GM23338 (cell line): Measurements from ENCODE around the gene PHC2. TPM values are rescaled to one million over a fixed set of nuclear protein-coding genes. Genes with fewer than 3 reads are reported as not detected.
A peak's percentile ranks its signal among the peaks of the same experiment; 100 is the strongest.

ENCODE experiments used
- ATAC-seq: fragments of 200-7000 bp; cut with Tn5 transposase; 3 replicates; pipeline ENCODE4 v1.9.1; 2020
- DNase-seq: peaks from one replicate; pipeline ENCODE4 v3.0.0-alpha.2; 2015; ENCODE audit warnings: low spot score
- H2AFZ ChIP-seq: fragments of 200-600 bp; sonication (generic); 2 replicates; pipeline ENCODE4 v1.8.0; 2016; ENCODE audit warnings: antibody characterized with exemption, mild to moderate bottlenecking, moderate library complexity
- H3F3A ChIP-seq: fragments of 200-600 bp; sonication (generic); replicated peaks from 2 replicates; pipeline ENCODE4 v1.8.0; 2017; ENCODE audit warnings: antibody characterized with exemption, mixed run types, low read depth
- H3K27ac ChIP-seq: fragments of 200-600 bp; sonication (generic); 2 replicates; pipeline ENCODE4 v1.6.1; 2016; ENCODE audit warnings: low read depth
- H3K27me3 ChIP-seq: fragments of 200-600 bp; sonication (generic); 2 replicates; pipeline ENCODE4 v1.8.0; 2016; ENCODE audit warnings: mild to moderate bottlenecking, mixed run types, moderate library complexity; ENCODE audit not compliant: insufficient read depth
- H3K36me3 ChIP-seq: fragments of 200-600 bp; sonication (generic); 2 replicates; pipeline ENCODE4 v1.8.0; 2016; ENCODE audit warnings: mild to moderate bottlenecking; ENCODE audit not compliant: insufficient read depth
- H3K4me1 ChIP-seq: fragments of 200-600 bp; sonication (generic); 2 replicates; pipeline ENCODE4 v1.8.0; 2016; ENCODE audit warnings: mild to moderate bottlenecking, moderate library complexity; ENCODE audit not compliant: insufficient read depth
- H3K4me2 ChIP-seq: fragments of 200-600 bp; sonication (generic); 2 replicates; pipeline ENCODE4 v1.7.1; 2017; ENCODE audit warnings: mixed run types
- H3K4me3 ChIP-seq: fragments of 200-600 bp; sonication (generic); 2 replicates; pipeline ENCODE4 v1.6.1; 2016; ENCODE audit warnings: mixed run types
- H3K79me2 ChIP-seq: fragments of 200-600 bp; sonication (generic); replicated peaks from 2 replicates; pipeline ENCODE4 v1.8.0; 2017; ENCODE audit warnings: mild to moderate bottlenecking; ENCODE audit not compliant: insufficient read depth
- H3K9me2 ChIP-seq: fragments of 200-600 bp; sonication (generic); 2 replicates; pipeline ENCODE4 v1.8.0; 2017; ENCODE audit not compliant: insufficient read depth
- H4K20me1 ChIP-seq: fragments of 200-600 bp; sonication (generic); replicated peaks from 2 replicates; pipeline ENCODE4 v1.8.0; 2017; ENCODE audit warnings: mild to moderate bottlenecking; ENCODE audit not compliant: insufficient read depth
- H3K27ac Mint-ChIP-seq: 2 replicates; pipeline ENCODE4 v1.8.0; 2020; ENCODE audit warnings: inconsistent platforms, mild to moderate bottlenecking, moderate library complexity, mixed read lengths
- H3K27me3 Mint-ChIP-seq: 3 replicates; pipeline ENCODE4 v1.8.0; 2022; ENCODE audit warnings: low read depth, mild to moderate bottlenecking, moderate library complexity, mixed read lengths, inconsistent platforms; ENCODE audit not compliant: insufficient read depth, poor library complexity
- H3K36me3 Mint-ChIP-seq: 3 replicates; pipeline ENCODE4 v1.8.0; 2021; ENCODE audit warnings: low read depth, mild to moderate bottlenecking, inconsistent platforms, moderate library complexity, mixed read lengths
- H3K4me1 Mint-ChIP-seq: 3 replicates; pipeline ENCODE4 v1.8.0; 2020; ENCODE audit warnings: mild to moderate bottlenecking, inconsistent platforms, mixed read lengths
- H3K4me3 Mint-ChIP-seq: 3 replicates; pipeline ENCODE4 v1.8.0; 2021; ENCODE audit warnings: moderate library complexity, mild to moderate bottlenecking, inconsistent platforms, mixed read lengths
- H3K9me3 Mint-ChIP-seq: 3 replicates; pipeline ENCODE4 v1.8.0; 2020; ENCODE audit warnings: moderate library complexity, mild to moderate bottlenecking, inconsistent platforms, mixed read lengths
- EZH2 ChIP-seq: fragments of 200-600 bp; sonication (generic); IDR thresholded peaks from one replicate; pipeline ENCODE4 v1.8.0; 2017; ENCODE audit warnings: antibody characterized with exemption, mild to moderate bottlenecking, low read depth; ENCODE audit not compliant: unreplicated experiment
- EZH2phosphoT487 ChIP-seq: fragments of 200-600 bp; sonication (generic); IDR thresholded peaks from one replicate; pipeline ENCODE4 v1.8.1; 2018; ENCODE audit warnings: antibody characterized with exemption; ENCODE audit not compliant: unreplicated experiment
- JUNB ChIP-seq: IDR thresholded peaks from one replicate; pipeline ENCODE4 v1.6.1; 2016; ENCODE audit warnings: antibody characterized with exemption; ENCODE audit not compliant: unreplicated experiment
- NANOG ChIP-seq: IDR thresholded peaks from 2 replicates; pipeline ENCODE4 v1.6.1; 2016; ENCODE audit warnings: antibody characterized with exemption, borderline replicate concordance
- ZNF114 ChIP-seq: fragments of 250-450 bp; sonication (Bioruptor Pico); IDR thresholded peaks from 2 replicates; pipeline ENCODE4 v1.5.0; 2020; ENCODE audit warnings: mild to moderate bottlenecking, moderate library complexity
- ZNF462 ChIP-seq: fragments of 250-450 bp; sonication (Bioruptor Pico); IDR thresholded peaks from 2 replicates; pipeline ENCODE4 v1.5.0; 2020; ENCODE audit warnings: mild to moderate bottlenecking, moderate library complexity
- polyA plus RNA-seq: library from polyadenylated mRNA; unstranded; fragments of >200 nt; fragmentation: Nextera tagmentation; extraction: Ambion mirVana; gene quantifications from 2 replicates; pipeline ENCODE4 v1.2.1, GENCODE V29; 2016
- total RNA-seq: library from RNA; depleted of rRNA; stranded (reverse); fragments of >200 nt; shearing (Covaris generic); gene quantifications from 2 replicates; pipeline ENCODE4 v1.2.3, GENCODE V29; 2014
- TF ChIP-seq, protein P1 (sequence below), 2 experiments: fragments of 200-600 bp in 1 of 2; sonication (generic) in 1 of 2; conservative IDR thresholded peaks; 2 replicates each; pipeline versions ENCODE4 v1.5.1 to v1.6.1; 2016 to 2017; ENCODE audit warnings: antibody characterized with exemption in 2 of 2, low read depth in 2 of 2, mild to moderate bottlenecking in 2 of 2, moderate library complexity in 1 of 2

PHC2 gene
- total and polyA plus RNA-seq, 2 experiments from 2014 or later = 1.7 to 7.3 TPM

GRCh38 chr1:33296082-33296458, 134.8 kb downstream of the PHC2 start (continued):
- TF ChIP-seq ZNF462 (CRISPR knock-in tag) (no peak), EZH2phosphoT487 (no peak), ZNF114 (CRISPR knock-in tag) (no peak), JUNB (no peak), EZH2 (no peak), NANOG (no peak)

DNA sequence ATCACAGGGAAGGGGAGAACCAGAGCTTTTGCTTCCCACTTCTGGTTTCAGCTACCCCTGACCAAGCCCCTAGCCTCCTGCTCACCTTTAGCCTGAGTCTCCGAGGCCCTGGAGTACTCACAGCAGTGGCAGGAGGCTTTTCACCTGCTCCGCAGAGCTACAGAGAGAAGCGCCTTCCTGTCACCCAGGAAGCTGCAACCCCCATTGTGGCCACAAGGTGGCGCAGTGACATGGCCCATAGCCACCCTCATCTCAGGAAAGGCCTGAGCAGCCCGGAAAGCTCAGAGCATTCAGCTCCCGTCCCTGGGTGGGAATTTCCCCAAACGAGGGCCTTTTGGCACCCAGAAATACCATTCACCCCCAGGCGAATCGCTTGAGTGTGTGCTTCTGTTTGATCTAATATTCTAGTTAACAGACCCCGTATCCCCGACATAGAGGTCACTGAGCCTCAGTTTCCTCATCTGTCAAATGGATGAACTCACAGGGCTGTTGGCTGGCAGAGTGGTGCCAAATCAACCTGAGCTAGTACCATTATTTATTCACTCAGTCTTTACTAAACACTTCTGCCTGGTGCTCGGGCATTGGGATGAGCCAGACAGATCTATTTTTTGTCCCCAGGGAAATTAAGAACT, 135.3 kb downstream of the PHC2 start:
- Mint-ChIP-seq H3K4me1 (peaks cover 13% of the 10 kb centered on the region), H3K4me3 (no peak overlapping the region), H3K36me3 (peaks cover 48% of the 10 kb centered on the region), H3K9me3 (no peaks in the 10 kb centered on the region), H3K27me3 (peaks cover 2% of the 10 kb centered on the region), H3K27ac (no peak overlapping the region)
- Histone ChIP-seq H3K27me3 (no peaks in the 10 kb centered on the region), H3K4me2 (no peak overlapping the region), H4K20me1 (no peaks in the 10 kb centered on the region; the same call in 1 of the 2 replicates), H3K27ac (no peak overlapping the region), H3K79me2 (0 out of 2 replicates have a peak, but pooled peaks cover 3% of the 10 kb centered on the region), H3F3A (no peaks in the 10 kb centered on the region), H3K9me2 (no peaks in the 10 kb centered on the region), H2AFZ (no peak overlapping the region), H3K4me1 (peaks cover 8% of the 10 kb centered on the region; the same call in 1 of the 2 replicates), H3K36me3 (no peaks in the 10 kb centered on the region; the same call in 1 of the 2 replicates), H3K4me3 (no peak overlapping the region)
- peak; percentile 89 for DNase-seq
- peak; percentile 89 for ATAC-seq
- TF ChIP-seq, protein P1, sequence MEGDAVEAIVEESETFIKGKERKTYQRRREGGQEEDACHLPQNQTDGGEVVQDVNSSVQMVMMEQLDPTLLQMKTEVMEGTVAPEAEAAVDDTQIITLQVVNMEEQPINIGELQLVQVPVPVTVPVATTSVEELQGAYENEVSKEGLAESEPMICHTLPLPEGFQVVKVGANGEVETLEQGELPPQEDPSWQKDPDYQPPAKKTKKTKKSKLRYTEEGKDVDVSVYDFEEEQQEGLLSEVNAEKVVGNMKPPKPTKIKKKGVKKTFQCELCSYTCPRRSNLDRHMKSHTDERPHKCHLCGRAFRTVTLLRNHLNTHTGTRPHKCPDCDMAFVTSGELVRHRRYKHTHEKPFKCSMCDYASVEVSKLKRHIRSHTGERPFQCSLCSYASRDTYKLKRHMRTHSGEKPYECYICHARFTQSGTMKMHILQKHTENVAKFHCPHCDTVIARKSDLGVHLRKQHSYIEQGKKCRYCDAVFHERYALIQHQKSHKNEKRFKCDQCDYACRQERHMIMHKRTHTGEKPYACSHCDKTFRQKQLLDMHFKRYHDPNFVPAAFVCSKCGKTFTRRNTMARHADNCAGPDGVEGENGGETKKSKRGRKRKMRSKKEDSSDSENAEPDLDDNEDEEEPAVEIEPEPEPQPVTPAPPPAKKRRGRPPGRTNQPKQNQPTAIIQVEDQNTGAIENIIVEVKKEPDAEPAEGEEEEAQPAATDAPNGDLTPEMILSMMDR (conservative IDR thresholded peaks at IDR 0.05; ENCODE audit: low read depth in 2 of 2) = peak; percentile 87 to 89
- no peak for TF ChIP-seq ZNF462 (CRISPR knock-in tag)
